Right atrium auricular region (tissue), 2 donors: ENCODE measurements around the gene ATP8B2. TPM values are rescaled to one million over a fixed set of nuclear protein-coding genes. Genes with fewer than 3 reads are reported as not detected.
"Not testable (repeated sequence)": the region's sequence is repeated elsewhere in the genome, so short reads cannot be mapped to it uniquely, and the experiment has no call there.

Source experiments
- DNase-seq: peaks from one replicate; pipeline ENCODE4 v3.0.0-alpha.2; 2019; ENCODE audit warnings: low spot score
- H3K27ac ChIP-seq, 2 donors: fragments of 200-600 bp; sonication (generic); 1 replicate in 1 of 2; 2 replicates in 1 of 2; pipeline ENCODE4 v1.5.1; 2016 to 2019
- H3K27me3 ChIP-seq, 2 donors: fragments of 200-600 bp; sonication (generic); one replicate each; pipeline versions ENCODE4 v1.5.1 to v1.6.0; 2017 to 2019
- H3K36me3 ChIP-seq: fragments of 200-600 bp; sonication (generic); one replicate; pipeline ENCODE4 v1.5.1; 2016
- H3K4me1 ChIP-seq, 2 donors: fragments of 200-600 bp; sonication (generic); one replicate each; pipeline versions ENCODE4 v1.5.1 to v1.6.0; 2017 to 2019
- H3K4me3 ChIP-seq, 2 donors: fragments of 200-600 bp; sonication (generic); 1 replicate in 1 of 2; 2 replicates in 1 of 2; pipeline ENCODE4 v1.5.1; 2017 to 2019; ENCODE audit warnings: mild to moderate bottlenecking in 1 of 2, moderate library complexity in 1 of 2
- H3K9me3 ChIP-seq, 2 donors: fragments of 200-600 bp; sonication (generic); one replicate each; pipeline ENCODE4 v1.5.1; 2019
- total RNA-seq, 2 donors: library from RNA; depleted of rRNA; stranded (reverse); fragments of >200 nt; gene quantifications; one replicate each; pipeline ENCODE4 v1.1.0, GENCODE V29; 2016
- TF ChIP-seq, protein P1 (sequence below), 2 donors: fragments of 200-600 bp; sonication (generic); IDR thresholded peaks; one replicate each; pipeline ENCODE4 v1.5.1; 2019; ENCODE audit warnings: antibody characterized with exemption in 2 of 2

The ATP8B2 gene
- total RNA-seq, 2 donors from 2014 or later: 22.8 to 82.5 TPM

DNA sequence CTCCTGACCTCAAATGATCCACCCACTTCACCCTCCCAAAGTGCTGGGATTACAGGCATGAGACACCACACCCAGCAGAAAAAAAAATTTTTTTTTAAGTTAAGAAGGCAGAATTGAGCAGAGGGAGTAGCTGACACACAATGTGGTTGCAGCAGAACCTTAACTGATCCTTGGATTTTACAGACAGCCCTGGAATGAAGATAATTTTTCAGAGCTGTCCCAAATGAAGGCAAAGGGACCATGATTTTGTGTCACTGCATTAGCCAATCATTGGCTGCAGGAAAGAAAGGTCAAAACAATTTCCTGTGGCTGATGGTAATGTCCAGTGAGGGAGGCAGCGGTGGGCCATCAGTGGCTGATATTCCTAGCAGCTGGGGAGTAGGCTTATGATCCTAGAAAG lies 23.7 kb upstream of the ATP8B2 start:
- Histone ChIP-seq H3K4me3 (no peak overlapping the region), H3K4me1 (no peaks in the 10 kb centered on the region), H3K27me3 (no peaks in the 10 kb centered on the region), H3K27ac (no peak overlapping the region), H3K9me3 (peaks cover 0 to 6% of the 10 kb centered on the region in 2 donors), H3K36me3 (no peaks in the 10 kb centered on the region)
- DNase-seq: no peak
- TF ChIP-seq, protein P1, sequence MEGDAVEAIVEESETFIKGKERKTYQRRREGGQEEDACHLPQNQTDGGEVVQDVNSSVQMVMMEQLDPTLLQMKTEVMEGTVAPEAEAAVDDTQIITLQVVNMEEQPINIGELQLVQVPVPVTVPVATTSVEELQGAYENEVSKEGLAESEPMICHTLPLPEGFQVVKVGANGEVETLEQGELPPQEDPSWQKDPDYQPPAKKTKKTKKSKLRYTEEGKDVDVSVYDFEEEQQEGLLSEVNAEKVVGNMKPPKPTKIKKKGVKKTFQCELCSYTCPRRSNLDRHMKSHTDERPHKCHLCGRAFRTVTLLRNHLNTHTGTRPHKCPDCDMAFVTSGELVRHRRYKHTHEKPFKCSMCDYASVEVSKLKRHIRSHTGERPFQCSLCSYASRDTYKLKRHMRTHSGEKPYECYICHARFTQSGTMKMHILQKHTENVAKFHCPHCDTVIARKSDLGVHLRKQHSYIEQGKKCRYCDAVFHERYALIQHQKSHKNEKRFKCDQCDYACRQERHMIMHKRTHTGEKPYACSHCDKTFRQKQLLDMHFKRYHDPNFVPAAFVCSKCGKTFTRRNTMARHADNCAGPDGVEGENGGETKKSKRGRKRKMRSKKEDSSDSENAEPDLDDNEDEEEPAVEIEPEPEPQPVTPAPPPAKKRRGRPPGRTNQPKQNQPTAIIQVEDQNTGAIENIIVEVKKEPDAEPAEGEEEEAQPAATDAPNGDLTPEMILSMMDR (IDR thresholded peaks at IDR 0.05): no peak

DNA sequence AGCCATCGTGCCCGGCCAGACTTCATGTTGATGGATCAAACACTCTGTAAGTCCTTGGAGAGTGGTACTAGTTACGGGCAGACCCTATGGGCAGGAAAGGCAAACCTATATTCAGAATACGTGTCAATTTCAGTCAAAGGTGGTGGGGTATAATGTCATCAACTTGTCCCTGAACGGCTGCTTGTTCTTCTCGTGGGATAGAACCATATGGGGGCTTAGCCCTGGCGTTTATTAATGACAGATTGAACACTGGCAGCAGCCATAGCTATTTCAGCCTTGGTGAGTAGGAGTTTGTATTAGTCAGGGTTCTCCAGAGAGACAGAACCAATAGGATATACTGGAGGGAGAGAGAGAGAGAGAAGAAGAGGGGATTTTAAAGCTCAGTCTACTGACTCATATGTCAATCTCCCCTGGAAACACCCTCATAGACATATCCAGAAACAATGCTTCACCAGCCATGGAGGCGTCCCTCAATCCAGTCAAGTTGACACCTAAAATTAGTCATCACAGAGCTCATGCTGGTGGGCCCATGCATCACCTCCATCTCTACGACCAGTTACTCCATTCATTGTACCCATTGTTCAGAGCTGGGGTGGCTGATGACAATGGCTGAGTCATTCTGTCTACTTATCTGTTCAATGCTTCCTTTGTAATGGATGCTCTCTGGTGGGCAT lies 20.5 kb upstream of the ATP8B2 start:
- H3K27me3 ChIP-seq: no peaks in the 10 kb centered on the region
- H3K4me1 ChIP-seq: no peaks in the 10 kb centered on the region
- no peaks in the 10 kb centered on the region for H3K9me3 ChIP-seq
- no peaks in the 10 kb centered on the region for H3K36me3 ChIP-seq
- DNase-seq: no peak
- no peak overlapping the region for H3K4me3 ChIP-seq
- TF ChIP-seq, protein P1 (IDR thresholded peaks at IDR 0.05): no peak
- no peak overlapping the region for H3K27ac ChIP-seq

DNA sequence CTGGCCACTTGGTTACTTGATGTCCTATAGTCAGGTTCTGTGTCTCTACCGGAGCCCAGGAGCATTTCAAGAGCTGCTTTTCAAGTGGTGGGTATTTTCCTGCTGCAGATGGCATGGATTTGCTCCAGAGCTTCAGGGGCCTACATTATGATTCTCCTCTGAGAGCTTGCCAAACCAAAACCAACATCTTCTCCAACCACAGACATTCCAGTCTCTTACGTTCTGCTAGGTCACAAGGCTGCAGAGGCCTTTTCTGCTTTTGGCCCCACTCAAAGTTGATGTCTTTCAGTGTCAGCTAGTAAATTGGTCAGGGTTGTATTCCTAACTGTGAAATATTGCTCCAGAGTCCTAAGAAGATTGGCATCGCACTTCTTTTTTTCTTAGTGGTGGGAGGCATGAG lies 19.2 kb upstream of the ATP8B2 start:
- Histone ChIP-seq H3K4me1 (no peaks in the 10 kb centered on the region), H3K9me3 (no peaks in the 10 kb centered on the region), H3K27me3 (no peaks in the 10 kb centered on the region), H3K27ac (no peak overlapping the region), H3K36me3 (no peaks in the 10 kb centered on the region), H3K4me3 (no peak overlapping the region)
- DNase-seq: no peak
- TF ChIP-seq, protein P1 (IDR thresholded peaks at IDR 0.05): no peak

DNA sequence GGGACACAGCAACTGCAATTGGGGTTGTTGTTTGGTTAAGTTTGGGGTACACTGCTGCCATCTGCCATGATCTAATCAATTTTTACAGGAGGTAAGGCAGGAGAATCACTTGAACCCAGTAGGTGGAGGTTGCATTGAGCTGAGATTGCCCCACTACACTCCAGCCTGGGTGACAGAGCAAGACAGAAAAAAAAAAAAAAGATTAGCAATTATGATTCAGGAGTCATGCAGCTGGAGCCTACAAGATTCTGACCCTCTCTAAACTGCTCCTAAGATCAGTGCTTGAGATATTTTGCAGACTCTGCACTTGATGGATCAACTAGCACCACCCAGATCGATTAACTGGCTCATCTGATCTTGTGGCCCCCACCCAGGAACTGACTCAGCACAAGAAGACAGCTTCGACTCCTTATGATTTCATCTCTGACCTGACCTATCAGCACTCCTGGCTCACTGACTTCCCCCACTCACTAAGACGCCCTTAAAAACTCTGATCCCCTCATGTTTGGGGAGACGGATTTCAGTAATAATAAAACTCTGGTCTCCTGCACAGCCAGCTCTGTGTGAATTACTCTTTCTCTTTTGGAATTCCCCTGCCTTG lies 17.6 kb upstream of the ATP8B2 start:
- DNase-seq, H3K27me3 ChIP-seq, H3K4me1 ChIP-seq, H3K4me3 ChIP-seq, H3K36me3 ChIP-seq, H3K9me3 ChIP-seq, H3K27ac ChIP-seq: not testable (repeated sequence)

DNA sequence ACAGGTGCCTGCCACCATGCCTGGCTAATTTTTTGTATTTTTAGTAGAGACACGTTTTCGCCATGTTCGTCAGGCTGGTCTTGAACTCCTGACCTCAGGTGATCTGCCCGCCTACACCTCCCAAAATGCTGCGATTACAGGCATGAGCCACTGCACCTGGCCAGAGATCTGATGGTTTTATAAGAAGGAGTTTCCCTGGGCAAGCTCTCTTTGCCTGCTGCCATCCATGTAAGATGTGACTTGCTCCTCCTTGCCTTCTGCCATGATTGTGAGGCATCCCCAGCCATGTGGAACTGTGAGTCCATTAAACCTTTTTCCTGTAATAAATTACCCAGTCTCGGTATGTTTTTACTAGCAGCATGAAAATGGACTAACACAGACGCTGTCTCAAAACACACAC lies 16.2 kb upstream of the ATP8B2 start:
- not testable (repeated sequence) for H3K9me3 ChIP-seq, H3K36me3 ChIP-seq, H3K27ac ChIP-seq, H3K4me3 ChIP-seq, H3K27me3 ChIP-seq, H3K4me1 ChIP-seq, DNase-seq

DNA sequence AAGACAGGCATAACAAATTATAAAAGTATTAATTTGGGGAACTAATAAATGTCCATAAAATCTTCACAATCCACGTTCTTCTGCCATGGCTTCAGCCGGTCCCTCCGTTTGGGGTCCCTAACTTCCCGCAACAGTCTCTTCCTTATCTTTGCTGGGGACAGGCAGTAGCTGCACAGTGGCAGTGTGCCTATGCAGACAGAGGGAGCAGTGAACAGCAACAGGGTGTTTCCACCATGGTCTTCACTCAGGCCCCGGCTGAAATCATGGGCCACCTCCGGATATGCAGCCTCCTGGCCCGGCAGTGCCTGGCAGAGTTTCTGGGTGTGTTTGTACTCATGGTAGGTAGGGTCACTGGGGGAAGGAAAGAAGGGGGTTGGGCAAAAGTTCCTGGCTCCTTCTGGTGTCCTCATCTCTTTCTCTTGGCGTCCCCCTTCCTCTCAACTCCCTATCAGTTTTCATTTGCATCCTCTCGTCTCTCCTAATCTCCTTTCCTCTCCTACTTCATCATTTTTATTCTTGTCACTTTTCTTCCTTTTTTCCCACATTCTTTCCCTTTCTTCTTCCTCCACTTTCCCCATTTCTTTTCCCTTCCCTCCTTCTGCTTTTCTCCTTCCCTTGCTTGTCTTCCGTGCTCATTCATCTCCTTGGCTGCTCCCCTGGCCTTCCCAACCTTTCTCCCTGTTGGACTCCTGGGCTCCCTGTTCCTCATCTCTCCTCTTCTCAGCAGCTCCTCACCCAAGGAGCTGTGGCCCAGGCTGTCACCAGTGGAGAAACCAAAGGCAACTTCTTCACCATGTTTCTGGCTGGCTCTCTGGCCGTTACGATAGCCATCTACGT lies 12.9 kb upstream of the ATP8B2 start:
- H3K4me3 ChIP-seq, H3K27ac ChIP-seq, H3K9me3 ChIP-seq, H3K27me3 ChIP-seq, H3K4me1 ChIP-seq, DNase-seq, H3K36me3 ChIP-seq: not testable (repeated sequence)

DNA sequence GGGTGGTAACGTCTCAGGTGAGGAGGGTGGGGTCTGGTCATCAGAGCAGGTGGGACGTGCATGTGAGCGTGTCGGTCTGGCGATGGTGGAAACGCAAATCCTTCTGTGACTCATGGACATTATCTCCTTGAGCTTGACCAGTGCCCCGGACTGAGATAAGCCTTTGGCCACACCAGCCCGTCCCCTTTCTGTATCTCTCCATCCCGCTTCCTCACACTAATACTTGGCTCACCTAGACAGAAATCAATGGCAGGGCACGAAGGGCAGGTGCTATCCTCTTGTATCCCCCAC lies 12.3 kb upstream of the ATP8B2 start:
- Histone ChIP-seq H3K9me3 (no peaks in the 10 kb centered on the region), H3K4me3 (no peak overlapping the region), H3K36me3 (no peaks in the 10 kb centered on the region), H3K27me3 (no peaks in the 10 kb centered on the region), H3K4me1 (no peaks in the 10 kb centered on the region), H3K27ac (no peak overlapping the region)
- no peak for DNase-seq
- TF ChIP-seq, protein P1 (IDR thresholded peaks at IDR 0.05): no peak

DNA sequence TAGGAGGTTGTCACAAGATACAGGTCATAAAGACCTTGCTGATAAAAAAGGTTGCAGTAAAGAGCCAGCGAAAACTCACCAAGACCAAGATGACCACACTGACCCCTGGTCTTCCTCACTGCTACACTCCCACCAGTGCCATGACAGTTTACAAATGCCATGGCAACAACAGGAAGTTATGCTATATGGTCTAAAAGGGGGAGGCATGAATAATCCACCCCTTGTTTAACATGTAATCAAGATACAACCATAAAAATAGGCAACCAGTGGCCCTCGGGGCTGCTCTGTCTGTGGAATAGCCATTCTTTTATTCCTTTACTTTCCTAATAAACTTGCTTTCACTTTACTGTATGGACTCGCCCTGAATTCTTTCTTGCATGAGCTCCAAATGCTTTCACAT lies 11.1 kb upstream of the ATP8B2 start:
- not testable (repeated sequence) for H3K4me3 ChIP-seq, H3K9me3 ChIP-seq, H3K36me3 ChIP-seq, DNase-seq, H3K4me1 ChIP-seq, H3K27me3 ChIP-seq, H3K27ac ChIP-seq
